CD14-positive monocyte (primary cell): ENCODE results near the gene SLC47A2. TPM values are rescaled to one million over a fixed set of nuclear protein-coding genes. Genes with fewer than 3 reads are reported as not detected.

Experiments used
- DNase-seq, 3 donors: peaks; one replicate each; pipeline ENCODE4 v3.0.0-alpha.2; 2011 to 2022
- H2AFZ ChIP-seq: 2 replicates; pipeline ENCODE4 v1.6.0; 2012; ENCODE audit warnings: mild to moderate bottlenecking, low read depth, low read length, inconsistent platforms; ENCODE audit not compliant: insufficient read depth, poor library complexity, severe bottlenecking
- H3K27ac ChIP-seq, 2 donors: 1 replicate in 1 of 2; 2 replicates in 1 of 2; pipeline ENCODE4 v1.5.1; 2012 to 2013; ENCODE audit warnings: low read length in 2 of 2, control low read depth in 1 of 2, inconsistent platforms in 1 of 2, low read depth in 1 of 2, mild to moderate bottlenecking in 1 of 2
- H3K27me3 ChIP-seq, 2 donors: one replicate each; pipeline versions ENCODE4 v1.6.0 to v1.6.1; 2011 to 2013; ENCODE audit warnings: low read length in 2 of 2; ENCODE audit not compliant: control insufficient read depth in 2 of 2, insufficient read depth in 2 of 2
- H3K36me3 ChIP-seq, 2 donors: replicated peaks in 1 of 2; 1 replicate in 1 of 2; 2 replicates in 1 of 2; pipeline versions ENCODE4 v1.5.1 to v1.6.1; 2012 to 2013; ENCODE audit warnings: low read length in 2 of 2, control low read depth in 1 of 2, inconsistent platforms in 1 of 2, mild to moderate bottlenecking in 1 of 2; ENCODE audit not compliant: insufficient read depth in 2 of 2, control insufficient read depth in 1 of 2
- H3K4me1 ChIP-seq, 2 donors: 1 replicate in 1 of 2; 2 replicates in 1 of 2; pipeline versions ENCODE4 v1.5.1 to v1.6.1; 2012 to 2013; ENCODE audit warnings: low read length in 2 of 2, control low read depth in 1 of 2, inconsistent platforms in 1 of 2, mild to moderate bottlenecking in 1 of 2, moderate library complexity in 1 of 2; ENCODE audit not compliant: insufficient read depth in 2 of 2, control insufficient read depth in 1 of 2
- H3K4me2 ChIP-seq: replicated peaks from 2 replicates; pipeline ENCODE3; 2012; ENCODE audit warnings: low read length, moderate library complexity, mild to moderate bottlenecking; ENCODE audit not compliant: poor library complexity, severe bottlenecking; ENCODE audit errors: extremely low read depth
- H3K4me3 ChIP-seq, 3 experiments: fragments of 200-600 bp in 1 of 3; sonication (generic) in 1 of 3; replicated peaks in 1 of 3; 1 replicate in 2 of 3; 2 replicates in 1 of 3; pipeline ENCODE4 v1.5.1; 2011 to 2013; ENCODE audit warnings: low read length in 3 of 3, mild to moderate bottlenecking in 3 of 3, control low read depth in 2 of 3, low read depth in 2 of 3, inconsistent platforms in 1 of 3, moderate library complexity in 1 of 3
- H3K79me2 ChIP-seq: 2 replicates; pipeline ENCODE4 v1.6.0; 2012; ENCODE audit warnings: mild to moderate bottlenecking, control low read depth, inconsistent platforms, low read length, moderate library complexity; ENCODE audit not compliant: insufficient read depth
- H3K9ac ChIP-seq: 2 replicates; pipeline ENCODE4 v1.6.0; 2017; ENCODE audit warnings: low read length, mild to moderate bottlenecking; ENCODE audit not compliant: insufficient read depth, poor library complexity, severe bottlenecking
- H3K9me3 ChIP-seq, 2 donors: replicated peaks in 1 of 2; 1 replicate in 1 of 2; 2 replicates in 1 of 2; pipeline versions ENCODE4 v1.5.1 to v1.6.1; 2012 to 2013; ENCODE audit warnings: low read length in 2 of 2, control low read depth in 1 of 2; ENCODE audit not compliant: control insufficient read depth in 1 of 2, insufficient read depth in 1 of 2
- H4K20me1 ChIP-seq: 2 replicates; pipeline ENCODE4 v1.6.0; 2012; ENCODE audit warnings: mild to moderate bottlenecking, low read length, control low read depth, moderate library complexity; ENCODE audit not compliant: insufficient read depth
- H3K27ac Mint-ChIP-seq, 7 donors: one replicate each; pipeline ENCODE4 v1.8.0; 2020; ENCODE audit warnings: mild to moderate bottlenecking in 7 of 7, mixed read lengths in 7 of 7, moderate library complexity in 6 of 7, inconsistent platforms in 2 of 7
- H3K27me3 Mint-ChIP-seq, 3 donors: one replicate each; pipeline ENCODE4 v1.8.0; 2021 to 2022; ENCODE audit warnings: low read depth in 3 of 3, mild to moderate bottlenecking in 3 of 3, mixed read lengths in 3 of 3, moderate library complexity in 3 of 3, inconsistent platforms in 1 of 3
- H3K36me3 Mint-ChIP-seq, 2 donors: one replicate each; pipeline ENCODE4 v1.8.0; 2020; ENCODE audit warnings: mixed read lengths in 2 of 2, inconsistent platforms in 1 of 2, mild to moderate bottlenecking in 1 of 2
- H3K4me1 Mint-ChIP-seq: one replicate; pipeline ENCODE4 v1.8.0; 2020; ENCODE audit warnings: mild to moderate bottlenecking, mixed read lengths
- H3K4me3 Mint-ChIP-seq, 2 donors: one replicate each; pipeline ENCODE4 v1.8.0; 2020; ENCODE audit warnings: mild to moderate bottlenecking in 2 of 2, mixed read lengths in 2 of 2, moderate library complexity in 1 of 2
- H3K9me3 Mint-ChIP-seq, 7 donors: one replicate each; pipeline ENCODE4 v1.8.0; 2020 to 2022; ENCODE audit warnings: mixed read lengths in 7 of 7, mild to moderate bottlenecking in 6 of 7, moderate library complexity in 6 of 7, inconsistent platforms in 2 of 7
- WGBS: methylation state at CpG from one replicate; pipeline ENCODE4 v1.1.5; 2013; ENCODE audit warnings: missing lambda C conversion rate; ENCODE audit not compliant: insufficient coverage; 5-methylcytosine and 5-hydroxymethylcytosine counted together
- intact Hi-C, 2 donors: fragments of 100-400 bp; cut with micrococcal nuclease; formaldehyde crosslinking; loops; one replicate each; pipeline versions ENCODE4 v1.15.0 to v1.15.1; 2023
- polyA plus RNA-seq, 3 donors: library from polyadenylated mRNA; depleted of rRNA in 1 of 3; unstranded in 2 of 3; stranded (reverse) in 1 of 3; fragments of 300-500 nt in 2 of 3; fragments of >200 nt in 1 of 3; fragmentation: Illumina TruSeq in 2 of 3; gene quantifications; 1 replicate in 2 of 3; 2 replicates in 1 of 3; pipeline ENCODE4 v1.2.3, GENCODE V29; 2012 to 2021
- TF ChIP-seq, protein P1 (sequence below): fragments of 200-600 bp; IDR thresholded peaks from one replicate; pipeline ENCODE4 v1.8.0; 2022; ENCODE audit warnings: antibody characterized with exemption, mild to moderate bottlenecking

SLC47A2 gene
- polyA plus RNA-seq, 3 donors, result not detected

DNA sequence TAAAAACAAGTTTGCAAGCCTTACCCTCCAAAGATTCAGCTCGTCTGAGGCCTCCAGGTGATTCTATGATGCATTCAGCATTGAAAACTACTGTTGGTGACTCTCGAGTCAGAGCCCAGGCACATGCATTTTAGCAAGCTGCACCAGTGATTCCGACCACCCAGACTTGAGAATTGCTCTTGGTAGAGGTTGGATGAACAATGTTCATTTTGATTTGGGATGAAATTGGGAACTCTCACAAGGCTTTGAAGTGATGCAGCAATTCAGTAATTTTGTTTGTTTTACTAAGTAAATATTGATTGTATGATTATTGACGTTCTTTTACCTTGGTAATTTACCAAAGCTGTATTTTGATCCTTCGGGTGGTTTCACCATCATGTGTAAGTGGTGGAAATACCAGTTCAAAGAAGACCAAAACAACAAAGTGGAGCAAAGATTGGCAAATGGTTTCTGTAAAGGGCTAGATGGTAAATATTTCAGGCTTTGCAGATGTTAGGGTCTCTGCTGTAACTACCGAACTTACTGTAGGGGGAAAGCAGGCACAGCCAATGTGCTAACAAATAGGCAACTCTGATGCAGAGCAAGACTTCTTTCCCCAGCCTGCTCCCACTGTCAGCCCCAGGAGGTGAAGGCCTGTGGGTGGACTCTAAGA lies 56.0 kb downstream of the SLC47A2 start:
- no peak overlapping the region for H3K27ac ChIP-seq
- 95% methylated on average over 4 of the region's 6 CpGs for WGBS
- no peak overlapping the region for H3K4me2 ChIP-seq
- H3K27me3 Mint-ChIP-seq, result peaks cover 0 to 2% (median 0%) of the 10 kb centered on the region in 3 donors
- H3K4me3 ChIP-seq, result no peak overlapping the region
- H3K4me3 Mint-ChIP-seq, result no peak overlapping the region
- TF ChIP-seq, protein P1, sequence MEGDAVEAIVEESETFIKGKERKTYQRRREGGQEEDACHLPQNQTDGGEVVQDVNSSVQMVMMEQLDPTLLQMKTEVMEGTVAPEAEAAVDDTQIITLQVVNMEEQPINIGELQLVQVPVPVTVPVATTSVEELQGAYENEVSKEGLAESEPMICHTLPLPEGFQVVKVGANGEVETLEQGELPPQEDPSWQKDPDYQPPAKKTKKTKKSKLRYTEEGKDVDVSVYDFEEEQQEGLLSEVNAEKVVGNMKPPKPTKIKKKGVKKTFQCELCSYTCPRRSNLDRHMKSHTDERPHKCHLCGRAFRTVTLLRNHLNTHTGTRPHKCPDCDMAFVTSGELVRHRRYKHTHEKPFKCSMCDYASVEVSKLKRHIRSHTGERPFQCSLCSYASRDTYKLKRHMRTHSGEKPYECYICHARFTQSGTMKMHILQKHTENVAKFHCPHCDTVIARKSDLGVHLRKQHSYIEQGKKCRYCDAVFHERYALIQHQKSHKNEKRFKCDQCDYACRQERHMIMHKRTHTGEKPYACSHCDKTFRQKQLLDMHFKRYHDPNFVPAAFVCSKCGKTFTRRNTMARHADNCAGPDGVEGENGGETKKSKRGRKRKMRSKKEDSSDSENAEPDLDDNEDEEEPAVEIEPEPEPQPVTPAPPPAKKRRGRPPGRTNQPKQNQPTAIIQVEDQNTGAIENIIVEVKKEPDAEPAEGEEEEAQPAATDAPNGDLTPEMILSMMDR, result no peak
- H3K4me1 ChIP-seq, result peaks cover 0 to 19% of the 10 kb centered on the region in 2 donors
- H4K20me1 ChIP-seq, result peaks cover 7% of the 10 kb centered on the region
- H3K36me3 Mint-ChIP-seq, result peaks cover 87 to 99% of the 10 kb centered on the region in 2 donors
- no peaks in the 10 kb centered on the region for H3K79me2 ChIP-seq
- H2AFZ ChIP-seq, result no peak overlapping the region
- no peaks in the 10 kb centered on the region for H3K27me3 ChIP-seq
- no peak for DNase-seq
- no peak overlapping the region for H3K27ac Mint-ChIP-seq
- H3K36me3 ChIP-seq, result peaks cover 69 to 99% of the 10 kb centered on the region in 2 donors
- peaks cover 19% of the 10 kb centered on the region for H3K4me1 Mint-ChIP-seq
- H3K9me3 Mint-ChIP-seq, result no peaks in the 10 kb centered on the region
- H3K9me3 ChIP-seq, result no peaks in the 10 kb centered on the region
- H3K9ac ChIP-seq, result no peak overlapping the region
- intact Hi-C loops, result no loop called here

DNA sequence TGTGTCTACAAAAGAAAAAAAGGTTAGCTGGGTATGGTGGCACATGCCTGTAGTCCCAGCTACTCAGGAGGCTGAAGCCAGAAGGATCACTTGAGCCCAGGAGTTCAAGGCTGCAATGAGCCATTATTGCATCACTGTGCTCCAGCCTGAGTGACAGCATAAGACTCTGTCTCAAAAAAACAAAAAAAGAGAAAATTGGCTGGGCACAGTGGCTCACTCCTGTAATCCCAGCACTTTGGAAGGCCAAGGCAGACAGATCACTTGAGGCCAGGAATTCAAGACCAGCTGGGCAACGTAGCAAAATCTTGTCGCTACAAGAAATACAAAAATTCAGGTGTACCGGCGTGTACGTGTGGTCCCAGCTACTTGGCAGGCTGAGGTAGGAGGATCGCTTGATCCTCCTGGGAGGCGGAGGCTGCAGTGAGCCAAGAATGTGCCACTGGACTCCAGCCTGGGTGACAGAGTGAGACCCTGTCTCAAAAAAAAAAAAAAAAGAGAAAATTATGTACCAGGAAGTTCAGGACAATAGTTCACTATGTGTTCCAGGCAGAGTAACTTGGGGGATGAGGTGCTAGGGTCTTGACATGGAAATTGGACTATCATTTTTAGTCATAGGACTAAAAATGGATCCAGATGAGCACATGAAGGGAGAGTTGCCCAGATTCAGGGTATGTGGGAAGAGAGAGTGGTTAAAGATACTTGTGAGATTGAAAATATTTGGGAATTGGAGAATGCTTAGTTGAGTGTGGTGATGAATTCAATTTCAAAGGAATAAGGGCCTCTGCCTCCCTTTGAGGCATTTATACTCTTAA lies 56.8 kb downstream of the SLC47A2 start:
- peaks cover 70 to 99% of the 10 kb centered on the region in 2 donors for H3K36me3 ChIP-seq
- peaks cover 0 to 2% (median 0%) of the 10 kb centered on the region in 3 donors for H3K27me3 Mint-ChIP-seq

More for the DNA sequence above, 56.8 kb downstream of the SLC47A2 start:
- Histone ChIP-seq H2AFZ (no peak overlapping the region), H3K79me2 (no peaks in the 10 kb centered on the region), H3K9ac (no peak overlapping the region), H3K4me2 (no peak overlapping the region), H4K20me1 (peaks cover 15% of the 10 kb centered on the region), H3K27ac (no peak overlapping the region), H3K9me3 (no peaks in the 10 kb centered on the region), H3K4me1 (peaks cover 0 to 19% of the 10 kb centered on the region in 2 donors), H3K4me3 (no peak overlapping the region), H3K27me3 (no peaks in the 10 kb centered on the region)
- Mint-ChIP-seq H3K4me3 (no peak overlapping the region), H3K36me3 (peaks cover 86 to 98% of the 10 kb centered on the region in 2 donors), H3K27ac (peak overlapping the region in 1 of 7 donors; percentile 30), H3K9me3 (no peaks in the 10 kb centered on the region), H3K4me1 (peaks cover 23% of the 10 kb centered on the region)
- intact Hi-C loops, result loop anchor here (5.0 to 10.0 kb wide), 2 partner anchors 95 to 103 kb away; no protein-coding TSS in a partner anchor
- 94% methylated on average over 7 of the region's 7 CpGs for WGBS
- TF ChIP-seq, protein P1, result no peak
- no peak for DNase-seq
